Endometrial microvascular endothelial cells (primary cell): Measurements from ENCODE around the gene RNF150. TPM values are rescaled to one million over a fixed set of nuclear protein-coding genes. Genes with fewer than 3 reads are reported as not detected.

Source experiments
- in situ Hi-C: cut with HindIII; loops from 2 replicates; pipeline ENCODE4 v1.10.0; 2017; ENCODE audit warnings: low sequenced_read_pairs, low pct_unique_long_range_greater_than_20kb; ENCODE audit errors: inconsistent ontology term
- total RNA-seq: library from RNA; depleted of rRNA; stranded (reverse); fragments of >200 nt; gene quantifications from one replicate; pipeline ENCODE4 v1.2.3, GENCODE V29; 2015; ENCODE audit errors: inconsistent ontology term

Gene RNF150
- total RNA-seq, 1 donor from 2014 or later, result 0.09 TPM

- in situ Hi-C loops, result no loop called here
Observed at GRCh38 chr4:141004823-141005222, 128.4 kb downstream of the RNF150 start.

GRCh38 chr4:141003193-141003592 lies 130.1 kb downstream of the RNF150 start:
- in situ Hi-C loops, result no loop called here

GRCh38 chr4:141002323-141002805 lies 130.9 kb downstream of the RNF150 start:
- in situ Hi-C loops, result no loop called here

GRCh38 chr4:140996766-140997165 lies 136.5 kb downstream of the RNF150 start:
- in situ Hi-C loops, result no loop called here

GRCh38 chr4:140995058-140995457 lies 138.2 kb downstream of the RNF150 start:
- in situ Hi-C loops, result no loop called here

- in situ Hi-C loops, result no loop called here
Observed at GRCh38 chr4:140994015-140994414, 139.3 kb downstream of the RNF150 start.

GRCh38 chr4:140993370-140993769 lies 139.9 kb downstream of the RNF150 start:
- in situ Hi-C loops, result no loop called here

GRCh38 chr4:140989944-140990343 lies 143.3 kb downstream of the RNF150 start:
- in situ Hi-C loops, result no loop called here

GRCh38 chr4:140986045-140986444 lies 147.2 kb downstream of the RNF150 start:
- in situ Hi-C loops, result no loop called here

GRCh38 chr4:140982613-140983340 lies 150.5 kb downstream of the RNF150 start:
- in situ Hi-C loops, result no loop called here

- in situ Hi-C loops, result no loop called here
Observed at GRCh38 chr4:140980426-140981200, 152.7 kb downstream of the RNF150 start.

GRCh38 chr4:140976768-140977167 lies 156.5 kb downstream of the RNF150 start:
- in situ Hi-C loops, result no loop called here

GRCh38 chr4:140971077-140971792 lies 162.0 kb downstream of the RNF150 start:
- in situ Hi-C loops, result no loop called here

GRCh38 chr4:140969296-140969695 lies 164.0 kb downstream of the RNF150 start:
- in situ Hi-C loops, result no loop called here

- in situ Hi-C loops, result no loop called here
Observed at GRCh38 chr4:140968371-140968770, 164.9 kb downstream of the RNF150 start.

- in situ Hi-C loops, result no loop called here
Observed at GRCh38 chr4:140963883-140964282, 169.4 kb downstream of the RNF150 start.

GRCh38 chr4:140955641-140956040 lies 177.6 kb downstream of the RNF150 start:
- in situ Hi-C loops, result no loop called here

GRCh38 chr4:140952717-140953116 lies 180.6 kb downstream of the RNF150 start:
- in situ Hi-C loops, result no loop called here

GRCh38 chr4:140947506-140947905 lies 185.8 kb downstream of the RNF150 start:
- in situ Hi-C loops, result no loop called here

- in situ Hi-C loops, result no loop called here
Observed at GRCh38 chr4:140945106-140945505, 188.2 kb downstream of the RNF150 start.
